ENCODE measurements around the gene LRRC8D.
"Not testable (repeated sequence)": the region's sequence is repeated elsewhere in the genome, so short reads cannot be mapped to it uniquely, and the experiment has no call there.

LRRC8D gene

DNA sequence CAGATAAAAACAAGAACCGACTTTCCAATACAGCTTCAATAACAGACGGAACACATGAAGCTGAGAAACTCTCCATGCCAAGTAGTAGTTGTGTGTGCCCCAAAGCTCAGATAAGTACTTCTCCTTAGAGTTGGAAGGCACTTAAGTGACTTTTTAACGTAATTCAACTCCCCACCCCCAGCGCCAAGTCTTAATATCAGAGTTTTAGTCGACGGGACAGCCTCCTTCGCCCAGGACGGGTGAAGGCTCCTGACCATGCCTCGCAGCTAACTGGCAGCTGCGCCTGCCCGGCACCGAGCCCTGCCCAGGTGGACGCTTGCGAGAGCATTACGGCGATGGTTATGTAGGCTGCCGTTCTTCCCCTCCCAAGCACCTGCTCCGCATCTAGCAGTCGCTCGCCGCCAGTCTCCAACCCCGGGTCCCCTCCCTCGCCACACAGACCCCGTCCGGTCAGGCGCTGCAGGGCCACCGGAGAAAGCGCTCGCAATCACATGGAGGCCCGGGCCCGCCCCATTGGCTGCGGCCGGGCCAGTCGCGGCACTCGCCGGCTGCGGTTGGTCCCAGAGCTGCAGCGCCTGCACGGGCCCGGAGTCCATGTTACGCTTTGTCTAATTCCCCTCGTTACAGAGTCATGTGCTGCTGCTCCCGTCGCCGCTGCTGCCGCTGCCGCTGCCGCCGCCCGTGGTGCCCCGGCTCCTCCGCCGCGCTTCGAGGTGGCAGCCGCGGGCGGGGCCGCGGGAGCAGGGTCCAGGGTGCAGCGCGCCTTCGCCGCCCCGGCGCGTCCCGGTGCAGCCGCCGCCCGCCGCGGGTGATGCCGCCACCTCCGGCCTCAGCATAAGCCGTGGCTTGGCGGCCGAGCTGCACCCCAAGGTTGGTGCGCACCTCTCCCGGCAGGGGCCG is at the start of gene LRRC8D:
Gene LRRC8D, plus strand, starts transcription at position 611 of the 900 bp plus-strand sequence. CDS start 112,037 bp downstream, outside the sequence.
- H2AFZ ChIP-seq (ENCODE audit: low read depth, low read length, severe bottlenecking): peak within 1 kb of the TSS; percentile 61
- peaks cover 20% of the 10 kb centered on the region for H3K79me2 ChIP-seq (ENCODE audit: insufficient read depth, low read length)
- H3K4me2 ChIP-seq (ENCODE audit: low read depth, low read length, poor library complexity, severe bottlenecking): peak within 1 kb of the TSS; percentile 77
- no peaks in the 10 kb centered on the region for H3K9me3 ChIP-seq (ENCODE audit: insufficient read depth, low read length)
- H3K9ac ChIP-seq (ENCODE audit: low read length): peak within 1 kb of the TSS; percentile 76
- H4K20me1 ChIP-seq (ENCODE audit: low read depth, low read length): no peaks in the 10 kb centered on the region
- H3K27me3 ChIP-seq (ENCODE audit: low read length): no peaks in the 10 kb centered on the region
- H3F3A ChIP-seq (ENCODE audit: insufficient read depth): no peaks in the 10 kb centered on the region
- TF ChIP-seq EZH2phosphoT487 (conservative IDR thresholded peaks at IDR 0.05; ENCODE audit: low read length): no peak
- H3K36me3 ChIP-seq (ENCODE audit: low read length): no peaks in the 10 kb centered on the region
- H3K27ac ChIP-seq (ENCODE audit: low read depth, low read length): peak within 1 kb of the TSS; percentile 84
- H3K4me3 ChIP-seq (ENCODE audit: insufficient read depth, low read length, poor library complexity, severe bottlenecking): peak within 1 kb of the TSS; percentile 83
- no peaks in the 10 kb centered on the region for H3K9me2 ChIP-seq (replicated peaks; ENCODE audit: insufficient read depth, low read length)

DNA sequence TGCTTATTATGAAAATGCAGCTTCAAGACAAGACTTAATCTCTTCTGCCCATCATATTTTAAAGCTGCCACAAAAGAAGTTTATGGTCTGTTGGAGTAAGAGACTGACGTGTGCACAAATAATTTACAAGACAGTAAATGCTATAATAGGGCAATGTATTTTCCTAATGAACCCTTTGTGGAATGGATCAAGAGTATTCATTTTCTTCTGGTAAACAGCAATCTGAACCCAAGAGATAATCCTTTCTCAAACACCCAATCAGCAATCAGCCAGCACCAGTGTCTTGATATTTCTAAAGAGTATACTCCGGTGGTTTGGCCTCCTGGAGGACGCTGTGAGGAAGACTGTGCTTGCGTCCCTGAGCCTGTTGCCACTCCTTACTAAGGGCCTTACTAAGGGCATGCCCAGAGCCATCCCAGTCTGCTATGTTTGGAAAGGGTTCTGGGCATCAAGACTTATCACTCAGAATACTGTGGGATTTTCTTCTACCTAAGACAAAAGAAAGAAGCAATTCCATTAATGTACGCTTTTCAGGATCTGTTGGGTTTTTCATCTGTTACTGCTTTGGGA is 48.8 kb upstream of the LRRC8D start:
- Histone ChIP-seq H3K36me3 (ENCODE audit: low read length) (no peaks in the 10 kb centered on the region), H3K4me2 (ENCODE audit: low read depth, low read length, poor library complexity, severe bottlenecking) (no peak overlapping the region), H3K9me2 (replicated peaks; ENCODE audit: insufficient read depth, low read length) (no peaks in the 10 kb centered on the region), H3K9ac (ENCODE audit: low read length) (no peak overlapping the region), H3K4me3 (ENCODE audit: insufficient read depth, low read length, poor library complexity, severe bottlenecking) (no peak overlapping the region), H3K9me3 (ENCODE audit: insufficient read depth, low read length) (no peaks in the 10 kb centered on the region), H3K27me3 (ENCODE audit: low read length) (no peaks in the 10 kb centered on the region), H3F3A (ENCODE audit: insufficient read depth) (no peaks in the 10 kb centered on the region), H3K27ac (ENCODE audit: low read depth, low read length) (no peak overlapping the region), H3K79me2 (ENCODE audit: insufficient read depth, low read length) (no peaks in the 10 kb centered on the region), H2AFZ (ENCODE audit: low read depth, low read length, severe bottlenecking) (no peak overlapping the region), H4K20me1 (ENCODE audit: low read depth, low read length) (no peaks in the 10 kb centered on the region)
- TF ChIP-seq, protein P1, sequence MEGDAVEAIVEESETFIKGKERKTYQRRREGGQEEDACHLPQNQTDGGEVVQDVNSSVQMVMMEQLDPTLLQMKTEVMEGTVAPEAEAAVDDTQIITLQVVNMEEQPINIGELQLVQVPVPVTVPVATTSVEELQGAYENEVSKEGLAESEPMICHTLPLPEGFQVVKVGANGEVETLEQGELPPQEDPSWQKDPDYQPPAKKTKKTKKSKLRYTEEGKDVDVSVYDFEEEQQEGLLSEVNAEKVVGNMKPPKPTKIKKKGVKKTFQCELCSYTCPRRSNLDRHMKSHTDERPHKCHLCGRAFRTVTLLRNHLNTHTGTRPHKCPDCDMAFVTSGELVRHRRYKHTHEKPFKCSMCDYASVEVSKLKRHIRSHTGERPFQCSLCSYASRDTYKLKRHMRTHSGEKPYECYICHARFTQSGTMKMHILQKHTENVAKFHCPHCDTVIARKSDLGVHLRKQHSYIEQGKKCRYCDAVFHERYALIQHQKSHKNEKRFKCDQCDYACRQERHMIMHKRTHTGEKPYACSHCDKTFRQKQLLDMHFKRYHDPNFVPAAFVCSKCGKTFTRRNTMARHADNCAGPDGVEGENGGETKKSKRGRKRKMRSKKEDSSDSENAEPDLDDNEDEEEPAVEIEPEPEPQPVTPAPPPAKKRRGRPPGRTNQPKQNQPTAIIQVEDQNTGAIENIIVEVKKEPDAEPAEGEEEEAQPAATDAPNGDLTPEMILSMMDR (IDR thresholded peaks at IDR 0.05; ENCODE audit: insufficient read depth, low read length, poor library complexity, severe bottlenecking): no peak
- TF ChIP-seq EZH2phosphoT487 (conservative IDR thresholded peaks at IDR 0.05; ENCODE audit: low read length): no peak

DNA sequence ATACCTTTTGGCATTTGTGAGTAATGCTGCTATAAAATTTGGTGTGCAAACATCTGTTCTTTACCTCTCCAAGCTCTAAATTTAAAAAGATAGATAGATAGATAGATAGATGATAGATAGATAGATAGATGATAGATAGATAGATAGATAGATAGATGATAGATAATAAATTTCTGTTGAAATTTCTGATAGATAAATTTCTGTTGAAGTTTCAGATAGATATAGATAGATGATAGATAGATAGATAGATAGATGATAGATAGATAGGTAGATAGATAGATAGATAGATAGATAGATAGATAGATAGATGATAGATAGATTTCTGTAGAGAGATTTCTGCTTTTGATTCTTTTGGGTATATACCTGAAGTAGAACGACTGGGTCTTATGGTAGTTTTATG is 44.7 kb upstream of the LRRC8D start:
- H3K79me2 ChIP-seq (ENCODE audit: insufficient read depth, low read length); H3K27me3 ChIP-seq (ENCODE audit: low read length); H3F3A ChIP-seq (ENCODE audit: insufficient read depth); H3K9me2 ChIP-seq (replicated peaks; ENCODE audit: insufficient read depth, low read length); H3K27ac ChIP-seq (ENCODE audit: low read depth, low read length); H2AFZ ChIP-seq (ENCODE audit: low read depth, low read length, severe bottlenecking); H3K4me3 ChIP-seq (ENCODE audit: insufficient read depth, low read length, poor library complexity, severe bottlenecking); H3K9ac ChIP-seq (ENCODE audit: low read length); H3K36me3 ChIP-seq (ENCODE audit: low read length); H3K9me3 ChIP-seq (ENCODE audit: insufficient read depth, low read length); H4K20me1 ChIP-seq (ENCODE audit: low read depth, low read length); H3K4me2 ChIP-seq (ENCODE audit: low read depth, low read length, poor library complexity, severe bottlenecking): not testable (repeated sequence)

DNA sequence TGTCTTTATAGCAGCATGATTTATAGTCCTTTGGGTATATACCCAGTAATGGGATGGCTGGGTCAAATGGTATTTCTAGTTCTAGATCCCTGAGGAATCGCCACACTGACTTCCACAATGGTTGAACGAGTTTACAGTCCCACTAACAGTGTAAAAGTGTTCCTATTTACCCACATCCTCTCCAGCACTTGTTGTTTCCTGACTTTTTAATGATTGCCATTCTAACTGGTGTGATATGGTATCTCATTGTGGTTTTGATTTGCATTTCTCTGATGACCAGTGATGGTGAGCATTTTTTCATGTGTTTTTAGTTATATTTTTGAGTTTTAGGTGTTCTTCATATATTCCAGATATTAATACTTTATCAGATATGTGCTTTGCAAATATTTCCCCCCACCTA is 43.6 kb upstream of the LRRC8D start:
- not testable (repeated sequence) for H3K4me3 ChIP-seq (ENCODE audit: insufficient read depth, low read length, poor library complexity, severe bottlenecking); H4K20me1 ChIP-seq (ENCODE audit: low read depth, low read length); H3K4me2 ChIP-seq (ENCODE audit: low read depth, low read length, poor library complexity, severe bottlenecking); H2AFZ ChIP-seq (ENCODE audit: low read depth, low read length, severe bottlenecking); H3K9ac ChIP-seq (ENCODE audit: low read length); H3K79me2 ChIP-seq (ENCODE audit: insufficient read depth, low read length); H3K9me2 ChIP-seq (replicated peaks; ENCODE audit: insufficient read depth, low read length); H3K27me3 ChIP-seq (ENCODE audit: low read length); H3K27ac ChIP-seq (ENCODE audit: low read depth, low read length); H3F3A ChIP-seq (ENCODE audit: insufficient read depth); H3K36me3 ChIP-seq (ENCODE audit: low read length); H3K9me3 ChIP-seq (ENCODE audit: insufficient read depth, low read length)

Data from SU-DHL-6 (cell line).